Dermis blood vessel endothelial cell (primary cell): Measurements from ENCODE around the gene TRANK1. TPM values are rescaled to one million over a fixed set of nuclear protein-coding genes. Genes with fewer than 3 reads are reported as not detected.
A peak's percentile ranks its signal among the peaks of the same experiment; 100 is the strongest.
"Not testable (repeated sequence)": the region's sequence is repeated elsewhere in the genome, so short reads cannot be mapped to it uniquely, and the experiment has no call there.

Experiments used
- DNase-seq: peaks from one replicate; pipeline ENCODE4 v3.0.0; 2010
- total RNA-seq: library from RNA; depleted of rRNA; stranded (reverse); fragments of >200 nt; gene quantifications from 2 replicates; pipeline ENCODE4 v1.2.3, GENCODE V29; 2014

Gene TRANK1
- total RNA-seq = 13.6 and 13.9 TPM in 2 replicates

GRCh38 chr3:36944641-36945270, at the start of gene TRANK1:
Gene TRANK1 (minus strand): TSS chr3:36945054. CDS start chr3:36944809, 245 bp downstream.
- DNase-seq = peak; percentile 51

GRCh38 chr3:36993326-36994283, 48.8 kb upstream of the TRANK1 start, which contains the start of gene MLH1:
Gene MLH1 (plus strand): TSS chr3:36993518. CDS start chr3:36993548, 30 bp downstream.
- DNase-seq = peak; percentile 100

- no peak for DNase-seq
Measured at GRCh38 chr3:36992806-36993325, 48.0 kb upstream of the TRANK1 start, which contains the start of gene EPM2AIP1. Gene EPM2AIP1 (minus strand): TSS chr3:36993131. CDS start chr3:36993077, 54 bp downstream.

- peak; percentile 56 for DNase-seq
Measured at GRCh38 chr3:36991923-36992805, 47.3 kb upstream of the TRANK1 start.

DNA sequence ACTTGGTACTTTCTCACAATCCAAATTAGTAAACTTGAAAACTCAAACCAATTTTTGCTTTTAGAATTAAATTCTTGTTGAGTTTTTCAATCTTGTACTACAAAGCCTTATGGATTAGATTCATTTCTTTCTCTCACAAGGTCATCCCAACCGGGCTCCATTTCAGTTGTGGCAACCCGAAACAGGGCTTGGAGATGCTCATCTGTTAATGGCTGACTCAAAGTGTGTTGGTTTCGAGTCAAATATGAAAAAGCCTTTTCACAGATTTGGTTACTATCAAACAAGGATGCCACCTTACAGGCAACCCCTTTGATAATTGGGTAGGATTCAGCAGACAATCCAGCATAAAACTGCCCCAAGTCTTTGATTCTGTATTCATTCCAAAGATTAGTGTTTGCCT, 46.3 kb upstream of the TRANK1 start:
- DNase-seq = no peak

GRCh38 chr3:36989568-36989967, 44.7 kb upstream of the TRANK1 start:
- DNase-seq = no peak

DNA sequence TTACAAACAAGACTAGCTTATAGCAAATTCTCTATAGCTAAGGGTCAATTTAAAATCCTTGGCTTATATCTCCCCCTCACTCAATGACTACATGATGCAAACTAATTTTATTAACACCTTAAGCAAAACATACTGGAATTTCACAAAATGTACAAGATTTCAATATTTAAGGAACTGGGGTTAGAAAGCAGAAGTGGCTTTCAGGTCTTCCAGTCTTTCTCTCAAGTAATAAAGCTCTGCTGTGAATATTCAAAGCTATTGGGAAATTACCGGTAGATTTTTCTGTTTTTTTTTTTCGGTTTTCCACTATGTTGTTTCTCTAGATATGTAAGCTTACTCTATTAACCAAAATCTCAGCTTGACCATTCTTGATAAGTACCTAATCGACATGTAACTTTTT, 44.2 kb upstream of the TRANK1 start:
- DNase-seq = no peak

DNA sequence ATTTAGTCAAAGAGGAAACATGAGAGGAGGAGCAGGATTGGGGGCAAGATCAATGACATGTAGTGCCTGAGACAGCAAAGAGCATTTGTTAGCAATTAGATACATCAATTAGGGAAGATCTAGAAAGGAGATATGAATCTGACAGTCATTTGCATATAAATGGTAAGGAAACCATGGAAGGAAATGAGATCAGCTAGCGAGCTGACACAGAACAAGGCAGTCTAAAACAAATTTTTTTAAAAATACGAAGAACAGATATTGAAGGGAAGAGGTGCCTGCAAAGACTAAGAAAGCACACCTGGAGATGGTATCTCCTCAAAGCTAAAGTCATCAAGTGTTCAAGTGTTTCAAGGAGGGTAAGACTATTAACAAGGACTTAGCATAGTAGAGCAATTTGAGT, 43.5 kb upstream of the TRANK1 start:
- DNase-seq = peak; percentile 39

GRCh38 chr3:36981006-36981405, 36.2 kb upstream of the TRANK1 start:
- no peak for DNase-seq

GRCh38 chr3:36973139-36973538, 28.3 kb upstream of the TRANK1 start:
- DNase-seq = no peak

DNA sequence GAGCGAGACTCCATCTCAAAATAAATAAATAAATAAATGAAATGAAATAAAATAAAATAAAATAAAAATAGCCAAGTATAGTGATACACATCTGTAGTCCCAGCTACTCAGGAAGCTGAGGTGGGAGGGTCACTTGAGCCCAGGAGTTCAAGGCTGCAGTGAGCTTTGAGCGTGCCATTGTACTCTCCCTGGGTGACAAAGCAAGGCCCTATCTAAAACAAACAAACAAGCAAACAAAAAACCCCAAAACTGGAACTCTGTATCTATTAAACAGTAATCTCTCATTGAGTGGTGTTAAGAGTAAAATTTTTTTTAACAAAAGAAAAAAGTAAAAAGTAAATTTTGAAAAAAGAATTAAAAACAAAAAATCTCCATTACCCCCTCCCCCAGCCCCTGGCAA, 27.3 kb upstream of the TRANK1 start:
- DNase-seq = no peak

DNA sequence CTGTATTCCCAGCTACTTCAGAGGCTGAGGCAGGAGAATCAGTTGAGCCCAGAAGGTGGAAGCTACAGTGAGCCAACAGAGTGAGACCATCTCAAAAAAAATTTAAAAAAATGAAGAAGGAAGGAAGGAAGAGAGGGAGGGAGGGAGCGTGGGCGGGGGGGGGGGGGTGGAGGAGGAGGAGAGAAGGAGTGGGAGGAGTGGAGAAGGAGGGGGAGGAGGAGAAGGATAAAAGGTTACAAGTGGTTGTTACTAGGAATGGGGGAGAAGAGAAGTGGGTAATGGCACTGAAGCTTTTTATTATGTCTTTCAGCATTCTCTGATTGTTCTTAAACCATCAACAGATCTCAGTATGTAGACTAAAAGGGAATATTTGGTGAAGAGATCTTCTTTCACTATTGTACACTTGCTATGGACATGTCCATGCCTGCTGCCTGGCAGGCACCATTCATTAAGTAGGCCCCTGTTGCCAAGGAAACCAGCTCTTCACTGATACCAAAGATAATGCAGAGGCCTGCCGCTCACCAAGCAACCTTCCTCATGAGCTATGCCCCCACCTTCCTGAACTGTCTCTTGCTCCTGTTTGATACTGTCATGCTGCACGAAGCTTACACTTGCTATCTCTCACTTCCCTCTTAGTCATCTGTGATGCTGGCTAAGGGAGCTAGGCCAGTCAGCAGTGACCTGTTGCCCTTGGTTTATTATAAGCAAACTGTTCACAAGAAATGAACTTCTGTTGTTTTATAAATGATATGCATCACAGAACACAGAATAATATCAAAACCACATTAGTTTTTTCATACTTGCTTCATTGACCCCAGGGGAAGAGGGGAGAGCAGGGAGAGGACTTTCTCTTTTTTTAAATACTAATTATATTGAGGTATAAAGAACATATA, 24.9 kb upstream of the TRANK1 start:
- peak; percentile 53 for DNase-seq

GRCh38 chr3:36969085-36969484, 24.2 kb upstream of the TRANK1 start:
- no peak for DNase-seq

DNA sequence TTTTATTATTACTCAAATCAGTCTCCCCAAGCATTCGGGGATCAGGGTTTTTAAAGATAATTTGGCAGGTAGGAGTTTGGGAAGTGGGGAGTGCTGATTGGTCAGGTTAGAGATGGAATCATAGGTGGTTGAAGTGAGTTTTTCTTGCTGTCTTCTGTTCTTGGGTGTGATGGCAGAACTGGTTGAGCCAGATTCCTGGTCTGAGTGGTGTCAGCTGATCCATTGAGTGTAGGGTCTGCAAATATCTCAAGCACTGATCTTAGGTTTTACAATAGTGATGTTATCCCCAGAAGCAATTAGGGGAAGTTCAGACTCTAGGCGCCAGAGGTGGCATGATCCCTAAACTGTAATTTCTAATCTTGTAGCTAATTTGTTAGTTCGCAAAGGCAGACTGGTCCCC, 20.6 kb upstream of the TRANK1 start:
- DNase-seq = no peak

DNA sequence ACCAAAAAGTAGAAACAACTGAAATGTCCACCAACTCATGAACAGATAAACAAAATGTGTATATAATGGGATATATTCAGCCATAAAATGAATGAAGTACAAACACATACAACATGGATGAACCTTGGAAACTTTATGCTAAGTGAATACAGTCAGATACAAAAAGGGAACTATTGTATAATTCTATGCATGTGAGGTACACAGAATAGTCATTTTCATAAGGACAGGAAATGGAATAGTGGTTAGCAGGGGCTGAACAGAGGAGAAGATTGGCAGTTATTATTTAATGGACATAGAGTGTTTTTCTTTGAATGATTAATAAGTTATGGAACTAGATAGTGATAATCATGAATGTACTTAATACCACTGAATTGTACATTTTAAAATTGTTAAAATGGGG, 20.0 kb upstream of the TRANK1 start:
- DNase-seq = no peak

DNA sequence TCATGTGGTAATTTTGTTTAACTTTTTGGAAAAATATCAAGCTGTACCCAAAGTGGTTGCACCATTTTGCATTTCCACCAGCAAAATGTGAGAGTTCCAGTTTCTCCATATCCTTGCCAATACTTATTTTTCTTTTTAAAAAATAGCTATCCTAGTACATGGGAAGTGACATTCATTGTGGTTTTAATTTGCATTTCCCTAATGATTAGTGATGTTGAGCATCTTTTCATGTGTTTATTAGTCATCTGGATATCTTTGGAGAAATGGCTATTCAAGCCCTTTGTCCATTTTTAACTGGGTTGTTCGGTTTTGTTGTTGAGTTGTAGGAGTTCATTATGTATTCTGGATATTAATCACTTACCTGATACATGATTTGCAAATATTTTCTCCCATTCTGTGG, 19.5 kb upstream of the TRANK1 start:
- no peak for DNase-seq

DNA sequence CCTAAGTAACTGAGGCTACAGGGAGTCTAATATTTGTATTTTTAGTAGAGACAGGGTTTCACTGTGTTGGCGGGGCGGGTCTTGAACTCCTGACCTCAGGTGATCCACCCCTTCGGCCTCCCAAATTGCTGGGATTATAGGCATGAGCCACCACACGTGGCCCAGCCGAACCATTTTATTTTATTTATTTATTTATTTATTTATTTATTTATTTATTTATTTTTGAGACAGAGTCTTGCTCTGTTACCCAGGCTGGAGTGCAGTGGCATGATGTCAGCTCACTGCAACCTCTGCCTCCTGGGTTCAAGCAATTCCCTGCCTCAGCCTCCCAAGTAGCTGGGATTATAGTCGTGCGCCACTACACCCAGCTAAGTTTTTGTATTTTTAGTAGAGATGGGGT, 18.2 kb upstream of the TRANK1 start:
- DNase-seq = not testable (repeated sequence)

DNA sequence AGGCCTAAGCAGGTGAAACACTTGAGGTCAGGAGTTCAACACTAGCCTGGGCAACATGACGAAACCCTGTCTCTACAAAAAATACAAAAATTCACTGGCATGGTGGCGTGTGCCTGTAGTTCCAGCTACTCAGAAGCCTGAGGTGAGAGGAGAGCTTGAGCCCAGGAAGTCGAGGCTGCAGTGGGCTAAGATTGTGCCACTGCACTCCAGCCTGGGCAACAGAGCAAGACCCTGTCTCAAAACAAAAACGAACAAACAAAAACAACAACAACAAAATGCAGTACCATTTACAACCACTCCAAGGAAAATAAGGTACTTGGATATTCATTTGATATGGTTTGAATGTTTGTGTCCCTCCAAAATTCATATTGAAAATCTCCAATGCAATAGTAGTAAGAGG, 15.6 kb upstream of the TRANK1 start:
- no peak for DNase-seq

DNA sequence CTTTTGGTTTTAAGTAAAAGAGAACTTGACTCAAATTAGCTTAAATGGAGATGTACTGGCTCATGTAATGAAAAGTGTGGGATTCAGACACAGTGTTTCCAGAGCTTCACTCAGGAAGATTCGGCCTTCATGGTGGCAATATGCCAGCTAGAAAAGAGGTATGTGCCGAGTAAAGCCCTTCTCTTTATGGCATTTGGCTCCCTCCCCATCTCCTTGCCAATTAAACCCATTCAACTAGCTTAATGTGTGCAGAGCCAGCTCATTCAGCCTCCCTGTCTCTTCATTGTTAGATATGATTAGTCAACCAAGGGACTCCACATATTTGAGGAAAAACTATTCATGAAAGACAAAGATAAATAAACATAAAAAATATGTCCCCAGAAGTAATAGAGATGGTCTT, 15.0 kb upstream of the TRANK1 start:
- DNase-seq = peak; percentile 36

- peak; percentile 8 for DNase-seq
Measured at GRCh38 chr3:36957862-36958686, 13.2 kb upstream of the TRANK1 start.
